ENCODE results near the gene BARHL1. TPM values are rescaled to one million over a fixed set of nuclear protein-coding genes. Genes with fewer than 3 reads are reported as not detected.

BARHL1 gene
- total RNA-seq = not detected

GRCh38 chr9:132582276-132582785 is at the start of gene BARHL1:
Gene BARHL1, plus strand, starts transcription at chr9:132582606. Its CDS starts 192 bp downstream, at chr9:132582798.
- H3K36me3 Mint-ChIP-seq (ENCODE audit: insufficient read depth) = no peaks in the 10 kb centered on the region
- H3K4me3 Mint-ChIP-seq = peak within 1 kb of the TSS; percentile 70
- no peaks in the 10 kb centered on the region for H3K9me3 Mint-ChIP-seq
- ATAC-seq = no peak
- no peak for DNase-seq
- peaks cover 81% of the 10 kb centered on the region for H3K27me3 Mint-ChIP-seq (ENCODE audit: low read depth)
- H3K4me1 Mint-ChIP-seq (ENCODE audit: low read depth) = peaks cover 11% of the 10 kb centered on the region

DNA sequence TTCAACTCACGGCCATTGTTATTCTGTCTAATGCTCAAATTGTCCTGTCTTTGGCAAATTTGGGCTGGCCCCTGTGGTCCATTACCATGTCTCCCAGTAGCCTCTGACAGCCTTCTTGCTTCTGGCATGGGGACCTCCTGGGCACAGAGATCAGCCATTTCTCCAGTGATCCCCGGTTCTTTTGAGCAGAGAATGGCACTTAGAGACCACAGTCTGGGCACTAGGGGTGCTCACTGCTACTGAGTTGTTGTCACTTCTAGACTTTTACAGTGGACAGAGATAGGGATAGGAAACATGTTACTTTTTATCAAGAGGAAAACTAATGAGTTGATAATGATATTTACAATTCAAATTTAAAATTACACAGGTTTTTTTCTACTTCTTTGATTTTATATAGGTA is 47.6 kb upstream of the BARHL1 start:
- Mint-ChIP-seq H3K36me3 (ENCODE audit: insufficient read depth) (peaks cover 2% of the 10 kb centered on the region), H3K4me3 (no peak overlapping the region), H3K27me3 (ENCODE audit: low read depth) (peaks cover 16% of the 10 kb centered on the region), H3K4me1 (ENCODE audit: low read depth) (no peaks in the 10 kb centered on the region), H3K9me3 (peaks cover 4% of the 10 kb centered on the region)
- ATAC-seq (no peak), DNase-seq (no peak)

DNA sequence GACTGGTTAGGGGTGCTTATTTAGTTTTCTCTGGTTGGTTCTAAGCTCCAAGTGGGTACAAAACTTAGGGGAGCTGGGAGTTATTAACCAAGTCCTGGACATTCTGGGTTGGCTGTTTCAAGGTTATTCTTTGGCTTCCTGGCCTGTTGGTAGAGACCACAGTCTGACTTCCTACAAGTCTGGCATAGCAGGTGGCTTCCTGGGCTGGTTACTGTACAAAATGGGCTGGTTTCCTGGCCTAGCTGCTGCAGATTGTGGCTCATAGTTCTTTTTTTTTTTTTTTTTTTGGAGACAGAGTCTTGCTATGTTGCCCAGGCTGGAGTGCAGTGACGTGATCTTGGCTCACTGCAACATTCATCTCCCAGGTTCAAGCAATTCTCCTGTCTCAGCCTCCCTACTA is 46.3 kb upstream of the BARHL1 start:
- Mint-ChIP-seq H3K4me3 (no peak overlapping the region), H3K9me3 (peaks cover 4% of the 10 kb centered on the region), H3K27me3 (ENCODE audit: low read depth) (peaks cover 11% of the 10 kb centered on the region), H3K36me3 (ENCODE audit: insufficient read depth) (peaks cover 2% of the 10 kb centered on the region), H3K4me1 (ENCODE audit: low read depth) (no peaks in the 10 kb centered on the region)
- DNase-seq = no peak
- no peak for ATAC-seq

DNA sequence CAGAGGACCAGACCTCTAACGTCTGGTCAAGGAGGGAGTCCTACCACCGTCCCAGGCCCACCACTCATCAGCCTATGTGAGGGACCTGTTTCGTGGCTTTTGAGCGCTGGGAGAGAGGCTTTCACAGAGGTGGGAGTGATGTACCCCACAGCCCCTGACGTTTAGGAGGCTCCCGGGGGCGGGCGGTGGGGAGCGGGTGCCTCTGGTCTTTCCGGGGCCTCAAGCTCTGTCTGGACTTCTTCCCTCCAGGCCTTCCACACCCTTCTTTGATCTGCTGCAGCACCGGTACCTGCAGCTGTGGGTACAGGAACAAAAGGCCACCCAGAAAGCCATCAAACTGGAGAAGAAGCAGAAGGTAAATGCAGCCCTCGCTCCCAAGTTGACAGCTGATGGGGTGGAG is 45.1 kb upstream of the BARHL1 start:
- DNase-seq (no peak), ATAC-seq (no peak)
- Mint-ChIP-seq H3K27me3 (ENCODE audit: low read depth) (peaks cover 4% of the 10 kb centered on the region), H3K4me3 (no peak overlapping the region), H3K4me1 (ENCODE audit: low read depth) (no peaks in the 10 kb centered on the region), H3K9me3 (peaks cover 4% of the 10 kb centered on the region), H3K36me3 (ENCODE audit: insufficient read depth) (peaks cover 2% of the 10 kb centered on the region)

GRCh38 chr9:132538071-132538470 is 44.3 kb upstream of the BARHL1 start:
- Mint-ChIP-seq H3K4me1 (ENCODE audit: low read depth) (no peaks in the 10 kb centered on the region), H3K27me3 (ENCODE audit: low read depth) (no peaks in the 10 kb centered on the region), H3K9me3 (peaks cover 4% of the 10 kb centered on the region), H3K36me3 (ENCODE audit: insufficient read depth) (peaks cover 2% of the 10 kb centered on the region), H3K4me3 (no peak overlapping the region)
- DNase-seq (no peak), ATAC-seq (no peak)

GRCh38 chr9:132539096-132539495 is 43.3 kb upstream of the BARHL1 start:
- Mint-ChIP-seq H3K9me3 (peaks cover 4% of the 10 kb centered on the region), H3K4me1 (ENCODE audit: low read depth) (no peaks in the 10 kb centered on the region), H3K36me3 (ENCODE audit: insufficient read depth) (peaks cover 2% of the 10 kb centered on the region), H3K27me3 (ENCODE audit: low read depth) (no peaks in the 10 kb centered on the region), H3K4me3 (no peak overlapping the region)
- no peak for ATAC-seq
- no peak for DNase-seq

DNA sequence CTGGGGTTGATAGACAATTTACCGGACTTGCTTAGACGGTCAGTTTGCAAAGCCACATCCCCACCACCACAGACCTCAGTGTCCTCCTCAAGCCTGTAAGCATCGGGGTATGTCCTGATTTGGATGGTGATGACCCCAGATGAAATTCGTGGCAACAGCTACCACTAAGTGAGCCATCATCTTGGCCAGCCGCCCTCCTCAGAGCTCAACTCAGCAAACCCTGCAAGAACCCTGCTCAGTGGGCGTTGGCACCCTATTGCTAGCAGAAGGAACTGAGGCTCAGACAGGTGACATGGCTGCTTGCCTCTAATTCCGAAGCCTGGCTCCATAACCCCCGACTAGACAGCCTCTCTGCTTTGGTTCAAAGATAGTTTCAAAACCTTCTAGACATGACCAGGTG is 41.4 kb upstream of the BARHL1 start:
- Mint-ChIP-seq H3K4me3 (no peak overlapping the region), H3K27me3 (ENCODE audit: low read depth) (peaks cover 12% of the 10 kb centered on the region), H3K4me1 (ENCODE audit: low read depth) (no peaks in the 10 kb centered on the region), H3K36me3 (ENCODE audit: insufficient read depth) (no peaks in the 10 kb centered on the region), H3K9me3 (no peaks in the 10 kb centered on the region)
- DNase-seq (no peak), ATAC-seq (no peak)

DNA sequence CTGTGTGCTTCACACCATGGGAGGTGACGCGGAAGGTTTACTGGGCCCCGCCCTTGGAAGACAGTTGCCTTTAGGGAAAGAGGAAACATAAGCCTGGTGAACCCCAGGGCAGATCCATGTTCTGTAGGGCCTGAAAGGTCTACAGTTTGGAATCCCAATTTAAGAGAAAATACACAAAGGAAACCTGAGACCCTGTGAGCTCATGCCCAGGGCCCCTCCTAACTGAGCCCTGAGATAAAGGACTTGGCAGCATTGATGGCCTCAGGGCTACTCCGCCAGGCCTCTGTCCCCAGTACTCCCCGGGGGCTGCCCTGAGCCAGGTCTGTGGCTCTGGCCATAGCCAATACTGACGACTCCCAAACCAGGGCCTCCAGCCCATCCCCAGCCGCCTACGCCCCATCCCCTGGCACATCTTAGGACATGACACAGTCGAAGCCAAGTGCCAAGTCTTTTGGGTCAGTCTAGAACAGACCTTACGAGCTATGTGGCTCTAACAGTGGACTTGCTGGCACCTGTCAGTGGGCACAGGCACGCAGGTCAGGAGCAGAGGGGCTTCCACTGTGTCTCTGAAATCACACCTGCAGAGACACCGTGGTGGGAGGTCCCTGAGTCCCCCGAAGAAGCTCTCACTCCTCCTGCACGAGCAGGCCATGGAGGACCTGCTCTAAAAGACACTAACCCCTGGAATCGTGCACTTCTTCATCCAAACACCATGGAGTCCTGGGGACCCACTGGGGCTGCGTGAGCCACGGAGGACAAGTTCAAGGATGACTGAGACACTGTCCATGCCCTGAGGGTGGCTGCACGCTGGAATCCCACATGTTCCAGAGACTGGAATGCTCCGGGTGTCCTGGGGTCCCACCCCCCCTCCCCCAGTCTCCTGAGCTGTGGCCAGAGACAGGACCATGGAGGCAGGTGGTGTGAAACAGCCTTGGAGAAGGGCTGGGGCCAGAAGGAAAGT is 40.3 kb upstream of the BARHL1 start:
- Mint-ChIP-seq H3K4me3 (no peak overlapping the region), H3K4me1 (ENCODE audit: low read depth) (no peaks in the 10 kb centered on the region), H3K9me3 (no peaks in the 10 kb centered on the region), H3K27me3 (ENCODE audit: low read depth) (peaks cover 20% of the 10 kb centered on the region), H3K36me3 (ENCODE audit: insufficient read depth) (no peaks in the 10 kb centered on the region)
- no peak for DNase-seq
- no peak for ATAC-seq

GRCh38 chr9:132543251-132543650 is 39.2 kb upstream of the BARHL1 start:
- no peaks in the 10 kb centered on the region for H3K9me3 Mint-ChIP-seq
- no peaks in the 10 kb centered on the region for H3K4me1 Mint-ChIP-seq (ENCODE audit: low read depth)
- H3K27me3 Mint-ChIP-seq (ENCODE audit: low read depth) = peaks cover 25% of the 10 kb centered on the region
- no peaks in the 10 kb centered on the region for H3K36me3 Mint-ChIP-seq (ENCODE audit: insufficient read depth)
- ATAC-seq (no peak), DNase-seq (no peak)
- H3K4me3 Mint-ChIP-seq = no peak overlapping the region

GRCh38 chr9:132543960-132544359 is 38.4 kb upstream of the BARHL1 start:
- DNase-seq (no peak), ATAC-seq (no peak)
- H3K36me3 Mint-ChIP-seq (ENCODE audit: insufficient read depth) = no peaks in the 10 kb centered on the region
- H3K27me3 Mint-ChIP-seq (ENCODE audit: low read depth) = peaks cover 26% of the 10 kb centered on the region
- H3K4me3 Mint-ChIP-seq = no peak overlapping the region
- no peaks in the 10 kb centered on the region for H3K9me3 Mint-ChIP-seq
- H3K4me1 Mint-ChIP-seq (ENCODE audit: low read depth) = no peaks in the 10 kb centered on the region

GRCh38 chr9:132545578-132545977 is 36.8 kb upstream of the BARHL1 start:
- ATAC-seq (no peak), DNase-seq (no peak)
- Mint-ChIP-seq H3K27me3 (ENCODE audit: low read depth) (peaks cover 26% of the 10 kb centered on the region), H3K9me3 (no peaks in the 10 kb centered on the region), H3K4me1 (ENCODE audit: low read depth) (no peaks in the 10 kb centered on the region), H3K36me3 (ENCODE audit: insufficient read depth) (no peaks in the 10 kb centered on the region), H3K4me3 (no peak overlapping the region)

- DNase-seq = no peak
- no peak overlapping the region for H3K4me3 Mint-ChIP-seq
- no peaks in the 10 kb centered on the region for H3K4me1 Mint-ChIP-seq (ENCODE audit: low read depth)
- H3K9me3 Mint-ChIP-seq = no peaks in the 10 kb centered on the region
- no peaks in the 10 kb centered on the region for H3K36me3 Mint-ChIP-seq (ENCODE audit: insufficient read depth)
- ATAC-seq = no peak
- peaks cover 29% of the 10 kb centered on the region for H3K27me3 Mint-ChIP-seq (ENCODE audit: low read depth)
These were observed 36.0 kb upstream of the BARHL1 start for GRCh38 chr9:132546148-132547051.

DNA sequence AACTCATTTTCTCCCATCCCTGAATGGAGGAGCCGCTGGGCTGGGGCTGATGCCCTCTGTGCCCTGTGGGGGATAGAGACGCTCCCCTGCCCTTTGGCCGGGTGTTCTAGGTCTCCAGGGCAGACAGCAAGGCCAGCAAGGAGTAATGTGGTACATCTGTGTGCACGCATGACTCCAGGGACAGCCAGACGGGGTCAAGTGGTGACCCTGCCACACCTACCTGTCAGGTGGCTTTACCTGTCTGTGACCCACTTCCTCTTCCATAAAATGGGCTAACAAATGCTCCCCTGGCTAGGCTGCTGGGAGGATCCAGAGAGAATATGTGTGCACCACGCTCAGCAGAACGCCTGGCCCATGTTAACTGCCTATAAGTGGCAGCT is 35.4 kb upstream of the BARHL1 start:
- no peak for ATAC-seq
- H3K36me3 Mint-ChIP-seq (ENCODE audit: insufficient read depth) = no peaks in the 10 kb centered on the region
- H3K9me3 Mint-ChIP-seq = no peaks in the 10 kb centered on the region
- DNase-seq = no peak
- H3K4me1 Mint-ChIP-seq (ENCODE audit: low read depth) = no peaks in the 10 kb centered on the region
- H3K27me3 Mint-ChIP-seq (ENCODE audit: low read depth) = peaks cover 29% of the 10 kb centered on the region
- H3K4me3 Mint-ChIP-seq = no peak overlapping the region

DNA sequence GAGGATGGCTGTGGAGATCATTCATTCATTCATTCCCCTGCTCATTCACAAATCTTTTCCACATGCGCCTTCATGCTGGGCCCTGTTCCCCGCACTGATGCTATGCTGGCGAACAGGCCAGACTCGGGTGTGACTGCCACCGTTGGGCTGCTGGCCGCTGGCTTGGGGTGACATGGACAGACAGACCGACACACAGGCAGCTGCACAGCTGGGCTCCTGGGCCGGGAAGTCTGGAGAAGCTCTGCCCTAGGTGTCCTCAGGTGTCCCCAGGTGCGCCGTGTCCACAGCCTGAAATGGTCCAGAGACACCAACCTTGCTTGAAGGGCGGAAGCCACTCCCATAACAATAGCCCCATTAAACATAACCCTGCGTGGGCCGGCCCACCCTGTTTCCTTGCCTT is 35.0 kb upstream of the BARHL1 start:
- Mint-ChIP-seq H3K4me3 (no peak overlapping the region), H3K9me3 (no peaks in the 10 kb centered on the region), H3K27me3 (ENCODE audit: low read depth) (peaks cover 29% of the 10 kb centered on the region), H3K4me1 (ENCODE audit: low read depth) (no peaks in the 10 kb centered on the region), H3K36me3 (ENCODE audit: insufficient read depth) (no peaks in the 10 kb centered on the region)
- DNase-seq (no peak), ATAC-seq (no peak)

All from activated T-cell treated with anti-CD3 and anti-CD28 coated beads, Interleukin-2, amount 50 U/mL, for 4 hours (primary cell).